Lung (tissue), 12 donors: ENCODE measurements around the gene ACACB. TPM values are rescaled to one million over a fixed set of nuclear protein-coding genes. Genes with fewer than 3 reads are reported as not detected.
A peak's percentile ranks its signal among the peaks of the same experiment; 100 is the strongest.

ENCODE experiments used
- ATAC-seq: fragments of 200-7000 bp; cut with Tn5 transposase; one replicate; pipeline ENCODE4 v1.9.1; 2020; ENCODE audit warnings: moderate number of reproducible peaks; ENCODE audit not compliant: insufficient read depth, low FRiP score
- DNase-seq, 3 donors: peaks; one replicate each; pipeline ENCODE4 v3.0.0-alpha.2; 2013 to 2017
- H3K27ac ChIP-seq, 2 donors: one replicate each; pipeline ENCODE4 v1.5.1; 2013; ENCODE audit warnings: mild to moderate bottlenecking in 2 of 2, moderate library complexity in 2 of 2, control low read depth in 1 of 2, inconsistent platforms in 1 of 2, low read depth in 1 of 2, low read length in 1 of 2
- H3K27me3 ChIP-seq, 3 donors: one replicate each; pipeline ENCODE4 v1.5.1; 2013; ENCODE audit warnings: low read length in 2 of 3; ENCODE audit not compliant: control insufficient read depth in 3 of 3, insufficient read depth in 3 of 3
- H3K36me3 ChIP-seq, 4 donors: one replicate each; pipeline ENCODE4 v1.5.1; 2013; ENCODE audit warnings: low read length in 4 of 4, mild to moderate bottlenecking in 1 of 4, moderate library complexity in 1 of 4; ENCODE audit not compliant: control insufficient read depth in 4 of 4, insufficient read depth in 4 of 4
- H3K4me1 ChIP-seq, 5 donors: one replicate each; pipeline ENCODE4 v1.5.1; 2013; ENCODE audit warnings: low read length in 5 of 5, mild to moderate bottlenecking in 2 of 5, moderate library complexity in 1 of 5; ENCODE audit not compliant: control insufficient read depth in 5 of 5, insufficient read depth in 5 of 5
- H3K4me3 ChIP-seq: one replicate; pipeline ENCODE4 v1.5.1; 2013; ENCODE audit warnings: mild to moderate bottlenecking, control low read depth, moderate library complexity
- H3K9ac ChIP-seq, 2 donors: one replicate each; pipeline ENCODE4 v1.5.1; 2013; ENCODE audit warnings: low read length in 2 of 2, control low read depth in 1 of 2; ENCODE audit not compliant: insufficient read depth in 1 of 2
- H3K9me3 ChIP-seq, 4 donors: one replicate each; pipeline ENCODE4 v1.5.1; 2013; ENCODE audit warnings: low read length in 3 of 4, mild to moderate bottlenecking in 1 of 4, moderate library complexity in 1 of 4; ENCODE audit not compliant: control insufficient read depth in 4 of 4, insufficient read depth in 3 of 4
- WGBS, 2 donors: extraction: QIAGEN DNeasy Blood & Tissue Kit; methylation state at CpG; one replicate each; pipeline ENCODE4 v1.1.7; 2013; 5-methylcytosine and 5-hydroxymethylcytosine counted together
- polyA plus RNA-seq, 2 donors: library from polyadenylated mRNA; stranded (reverse); fragments of 200-250 nt; gene quantifications; one replicate each; pipeline ENCODE4 v1.2.1, GENCODE V29; 2013
- total RNA-seq, 2 donors: library from RNA; depleted of rRNA in 1 of 2; stranded (reverse); fragments of >200 nt in 1 of 2; gene quantifications; one replicate each; pipeline ENCODE4 v1.2.1, GENCODE V29; 2014 to 2021
- TF ChIP-seq, protein P1 (sequence below): IDR thresholded peaks from 2 replicates; pipeline ENCODE4 v1.5.1; 2012; ENCODE audit warnings: mild to moderate bottlenecking; ENCODE audit errors: control extremely low read depth, extremely low read depth
- donor health status: control.
- donor health status: control.
- donor health status: Bipolar disorder and iron deficiency.
- donor health status: healthy.
- donor health status: DM: yes; HTN: yes; CAD: no.

The ACACB gene
- total and polyA plus RNA-seq, 4 donors: 2.9 to 24.5 (median 18.2) TPM

DNA sequence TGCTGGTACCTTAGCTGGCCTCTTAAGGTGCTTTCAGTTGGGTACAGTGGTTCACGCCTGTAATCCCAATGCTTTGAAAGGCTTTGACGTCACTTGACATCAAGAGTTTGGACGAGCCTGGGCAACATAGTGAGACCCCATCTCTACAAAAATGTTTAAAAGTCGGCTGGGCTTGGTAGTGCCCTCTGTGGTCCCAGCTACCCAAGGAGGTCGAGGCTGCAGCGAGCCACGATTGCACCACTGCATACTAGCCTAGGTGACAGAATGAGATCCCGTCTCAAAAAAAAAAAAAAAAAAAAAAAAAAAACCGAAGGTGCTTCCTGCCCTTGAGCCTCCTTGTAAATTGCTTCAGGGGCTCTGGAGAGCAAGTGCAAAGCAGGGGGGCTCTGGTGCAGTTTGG, 50.0 kb downstream of the ACACB start:
- H3K4me3 ChIP-seq: no peak overlapping the region

DNA sequence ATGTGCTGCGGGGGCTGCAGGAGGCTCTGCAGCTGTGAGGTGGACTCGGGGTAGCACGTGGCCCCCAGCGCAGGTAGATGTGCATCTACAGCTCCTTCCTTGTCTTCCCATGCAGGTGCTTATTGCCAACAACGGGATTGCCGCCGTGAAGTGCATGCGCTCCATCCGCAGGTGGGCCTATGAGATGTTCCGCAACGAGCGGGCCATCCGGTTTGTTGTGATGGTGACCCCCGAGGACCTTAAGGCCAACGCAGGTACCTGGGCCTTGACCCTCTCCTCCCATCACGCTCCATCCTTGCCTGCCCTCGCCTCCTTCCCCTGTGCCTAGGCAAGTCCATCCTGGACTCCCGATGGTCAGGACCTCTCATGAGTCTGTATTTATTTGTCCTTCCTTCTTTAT, 51.4 kb downstream of the ACACB start:
- Histone ChIP-seq H3K4me3 (no peak overlapping the region), H3K9ac (no peak overlapping the region), H3K9me3 (peaks cover 0 to 13% (median 2%) of the 10 kb centered on the region in 4 donors), H3K27ac (no peak overlapping the region), H3K36me3 (peaks cover 15 to 32% (median 30%) of the 10 kb centered on the region in 4 donors), H3K4me1 (peaks cover 0 to 8% (median 0%) of the 10 kb centered on the region in 5 donors), H3K27me3 (no peaks in the 10 kb centered on the region)
- WGBS, 2 donors: 94 to 97% methylated on average over 18 of the region's 18 CpGs
- TF ChIP-seq, protein P1, sequence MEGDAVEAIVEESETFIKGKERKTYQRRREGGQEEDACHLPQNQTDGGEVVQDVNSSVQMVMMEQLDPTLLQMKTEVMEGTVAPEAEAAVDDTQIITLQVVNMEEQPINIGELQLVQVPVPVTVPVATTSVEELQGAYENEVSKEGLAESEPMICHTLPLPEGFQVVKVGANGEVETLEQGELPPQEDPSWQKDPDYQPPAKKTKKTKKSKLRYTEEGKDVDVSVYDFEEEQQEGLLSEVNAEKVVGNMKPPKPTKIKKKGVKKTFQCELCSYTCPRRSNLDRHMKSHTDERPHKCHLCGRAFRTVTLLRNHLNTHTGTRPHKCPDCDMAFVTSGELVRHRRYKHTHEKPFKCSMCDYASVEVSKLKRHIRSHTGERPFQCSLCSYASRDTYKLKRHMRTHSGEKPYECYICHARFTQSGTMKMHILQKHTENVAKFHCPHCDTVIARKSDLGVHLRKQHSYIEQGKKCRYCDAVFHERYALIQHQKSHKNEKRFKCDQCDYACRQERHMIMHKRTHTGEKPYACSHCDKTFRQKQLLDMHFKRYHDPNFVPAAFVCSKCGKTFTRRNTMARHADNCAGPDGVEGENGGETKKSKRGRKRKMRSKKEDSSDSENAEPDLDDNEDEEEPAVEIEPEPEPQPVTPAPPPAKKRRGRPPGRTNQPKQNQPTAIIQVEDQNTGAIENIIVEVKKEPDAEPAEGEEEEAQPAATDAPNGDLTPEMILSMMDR: no peak
- no peak for DNase-seq
- ATAC-seq: no peak

More for the DNA sequence above, 50.0 kb downstream of the ACACB start:
- Histone ChIP-seq H3K9ac (no peak overlapping the region), H3K27ac (no peak overlapping the region), H3K27me3 (no peaks in the 10 kb centered on the region), H3K36me3 (peaks cover 9 to 23% (median 18%) of the 10 kb centered on the region in 4 donors), H3K9me3 (peaks cover 0 to 13% (median 2%) of the 10 kb centered on the region in 4 donors), H3K4me1 (peaks cover 0 to 11% (median 0%) of the 10 kb centered on the region in 5 donors)
- WGBS, 2 donors: 91 to 93% methylated on average over 9 of the region's 9 CpGs
- ATAC-seq (no peak), DNase-seq (no peak)
- TF ChIP-seq, protein P1: no peak

DNA sequence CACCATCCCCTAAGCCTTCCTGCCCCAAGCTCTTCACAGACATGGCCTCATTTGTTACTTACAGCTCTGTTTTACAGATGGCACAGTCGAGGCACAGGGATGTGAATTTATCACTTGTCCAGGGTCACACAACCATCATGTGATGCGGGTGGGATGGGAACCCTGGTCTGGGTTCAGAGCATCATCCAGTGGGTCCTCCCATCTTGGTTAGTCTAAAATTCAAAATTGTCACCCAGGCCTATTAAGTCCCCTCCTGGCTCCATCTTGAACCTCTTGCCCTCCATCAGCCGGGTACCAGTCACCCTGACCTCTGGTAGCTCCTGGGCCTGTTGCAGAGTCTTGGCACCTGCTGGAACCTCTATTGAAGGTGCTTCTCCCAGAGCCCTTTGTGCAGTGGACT, 52.9 kb downstream of the ACACB start:
- peak overlapping the region in 1 of 2 donors; percentile 41 for H3K27ac ChIP-seq

More for the DNA sequence above, 52.9 kb downstream of the ACACB start:
- DNase-seq (peak in 1 of 3 donors; percentile 1), ATAC-seq (no peak)
- Histone ChIP-seq H3K9ac (no peak overlapping the region), H3K9me3 (peaks cover 0 to 13% (median 3%) of the 10 kb centered on the region in 4 donors), H3K36me3 (peaks cover 21 to 44% (median 42%) of the 10 kb centered on the region in 4 donors), H3K4me3 (no peak overlapping the region), H3K27me3 (no peaks in the 10 kb centered on the region), H3K4me1 (peaks cover 0 to 8% (median 0%) of the 10 kb centered on the region in 5 donors)
- WGBS, 2 donors: 95 to 96% methylated on average over 3 of the region's 3 CpGs
- TF ChIP-seq, protein P1: no peak
